Glutamatergic neuron (in vitro differentiated cells): ENCODE data around the gene KRT40. TPM values are rescaled to one million over a fixed set of nuclear protein-coding genes. Genes with fewer than 3 reads are reported as not detected.

ENCODE experiments used
- DNase-seq: peaks from one replicate; pipeline ENCODE4 v3.0.0; 2022
- H3K27ac Mint-ChIP-seq: one replicate; pipeline ENCODE4 v1.8.0; 2020; ENCODE audit warnings: mild to moderate bottlenecking, mixed read lengths, inconsistent platforms; ENCODE audit not compliant: unreplicated experiment
- H3K27me3 Mint-ChIP-seq: one replicate; pipeline ENCODE4 v1.8.0; 2020; ENCODE audit warnings: mild to moderate bottlenecking, moderate library complexity, mixed read lengths, inconsistent platforms; ENCODE audit not compliant: unreplicated experiment
- H3K36me3 Mint-ChIP-seq: one replicate; pipeline ENCODE4 v1.8.0; 2020; ENCODE audit warnings: mild to moderate bottlenecking, mixed read lengths, inconsistent platforms; ENCODE audit not compliant: unreplicated experiment
- H3K4me1 Mint-ChIP-seq: one replicate; pipeline ENCODE4 v1.8.0; 2020; ENCODE audit warnings: mild to moderate bottlenecking, low read depth, mixed read lengths, inconsistent platforms; ENCODE audit not compliant: unreplicated experiment
- H3K4me3 Mint-ChIP-seq: one replicate; pipeline ENCODE4 v1.8.0; 2020; ENCODE audit warnings: mild to moderate bottlenecking, mixed read lengths, inconsistent platforms; ENCODE audit not compliant: unreplicated experiment
- H3K9me3 Mint-ChIP-seq: one replicate; pipeline ENCODE4 v1.8.0; 2020; ENCODE audit warnings: mild to moderate bottlenecking, moderate library complexity, mixed read lengths, inconsistent platforms; ENCODE audit not compliant: unreplicated experiment
- CTCF ChIP-seq: fragments of 200-600 bp; sonication (generic); IDR thresholded peaks from one replicate; pipeline ENCODE4 v1.5.0; 2021; ENCODE audit not compliant: partially characterized antibody, unreplicated experiment
- total RNA-seq: library from RNA; stranded (reverse); fragmentation: NEBNext Ultra II Directional; extraction: Animal tissue kit (Norgen Biotek cat#: 25700); gene quantifications from one replicate; pipeline ENCODE4 v1.2.1, GENCODE V29; 2021; ENCODE audit not compliant: unreplicated experiment

Gene KRT40
- total RNA-seq, 1 donor from 2014 or later: not detected

GRCh38 chr17:40967582-40967981 lies 16.5 kb downstream of the KRT40 start:
- DNase-seq: no peak
- Mint-ChIP-seq H3K9me3 (no peaks in the 10 kb centered on the region), H3K27me3 (no peaks in the 10 kb centered on the region), H3K36me3 (no peaks in the 10 kb centered on the region), H3K27ac (no peak overlapping the region), H3K4me1 (no peaks in the 10 kb centered on the region), H3K4me3 (no peak overlapping the region)
- TF ChIP-seq CTCF: no peak

GRCh38 chr17:40966848-40967247 lies 17.3 kb downstream of the KRT40 start, which contains the start of gene KRT39:
Gene KRT39 (minus strand): TSS chr17:40966948. CDS start chr17:40966856, 92 bp downstream.
- Mint-ChIP-seq H3K36me3 (no peaks in the 10 kb centered on the region), H3K4me1 (no peaks in the 10 kb centered on the region), H3K9me3 (no peaks in the 10 kb centered on the region), H3K4me3 (no peak within 1 kb of the TSS), H3K27ac (no peak within 1 kb of the TSS), H3K27me3 (no peaks in the 10 kb centered on the region)
- DNase-seq: no peak
- no peak for TF ChIP-seq CTCF

- no peaks in the 10 kb centered on the region for H3K9me3 Mint-ChIP-seq
- no peak for DNase-seq
- TF ChIP-seq CTCF: peak; percentile 79
- no peak overlapping the region for H3K4me3 Mint-ChIP-seq
- no peaks in the 10 kb centered on the region for H3K36me3 Mint-ChIP-seq
- no peak overlapping the region for H3K27ac Mint-ChIP-seq
- no peaks in the 10 kb centered on the region for H3K4me1 Mint-ChIP-seq
- no peaks in the 10 kb centered on the region for H3K27me3 Mint-ChIP-seq
Observed at GRCh38 chr17:40963838-40964237, 20.3 kb downstream of the KRT40 start.

- Mint-ChIP-seq H3K9me3 (no peaks in the 10 kb centered on the region), H3K27me3 (no peaks in the 10 kb centered on the region), H3K27ac (no peak overlapping the region), H3K36me3 (no peaks in the 10 kb centered on the region), H3K4me1 (no peaks in the 10 kb centered on the region), H3K4me3 (no peak overlapping the region)
- DNase-seq: no peak
- no peak for TF ChIP-seq CTCF
Observed at GRCh38 chr17:40962059-40962561, 22.0 kb downstream of the KRT40 start.

- H3K27ac Mint-ChIP-seq: no peak overlapping the region
- no peaks in the 10 kb centered on the region for H3K9me3 Mint-ChIP-seq
- no peak for DNase-seq
- TF ChIP-seq CTCF: no peak
- H3K4me1 Mint-ChIP-seq: no peaks in the 10 kb centered on the region
- H3K36me3 Mint-ChIP-seq: no peaks in the 10 kb centered on the region
- no peak overlapping the region for H3K4me3 Mint-ChIP-seq
- no peaks in the 10 kb centered on the region for H3K27me3 Mint-ChIP-seq
Observed at GRCh38 chr17:40961591-40961990, 22.5 kb downstream of the KRT40 start.
